Trophoblast cell (in vitro differentiated cells and primary cell): ENCODE results near the gene DSTN.
"Not testable (repeated sequence)": the region's sequence is repeated elsewhere in the genome, so short reads cannot be mapped to it uniquely, and the experiment has no call there.

ENCODE experiments used
- DNase-seq, 2 donors: peaks; one replicate each; pipeline ENCODE4 v3.0.0-alpha.2; 2016
- H2AFZ ChIP-seq: 2 replicates; pipeline ENCODE4 v1.6.1; 2013; ENCODE audit warnings: low read length, moderate library complexity, mild to moderate bottlenecking; ENCODE audit not compliant: insufficient read depth, poor library complexity
- H2AK5ac ChIP-seq: 2 replicates; pipeline ENCODE4 v1.6.1; 2013; ENCODE audit warnings: mild to moderate bottlenecking, low read length
- H2BK120ac ChIP-seq: 2 replicates; pipeline ENCODE4 v1.6.1; 2013; ENCODE audit warnings: low read length, mild to moderate bottlenecking, moderate library complexity; ENCODE audit not compliant: insufficient read depth, poor library complexity
- H2BK12ac ChIP-seq: 2 replicates; pipeline ENCODE4 v1.6.1; 2013; ENCODE audit warnings: mild to moderate bottlenecking, low read length, moderate library complexity
- H2BK5ac ChIP-seq: 2 replicates; pipeline ENCODE4 v1.6.1; 2013; ENCODE audit warnings: low read length, low read depth, moderate library complexity, mild to moderate bottlenecking; ENCODE audit not compliant: poor library complexity
- H3K14ac ChIP-seq: 2 replicates; pipeline ENCODE4 v1.6.1; 2013; ENCODE audit warnings: mild to moderate bottlenecking, low read length
- H3K18ac ChIP-seq: 2 replicates; pipeline ENCODE4 v1.6.1; 2013; ENCODE audit warnings: mild to moderate bottlenecking, low read length
- H3K23ac ChIP-seq: 2 replicates; pipeline ENCODE4 v1.6.1; 2013; ENCODE audit warnings: low read length
- H3K27ac ChIP-seq: 2 replicates; pipeline ENCODE4 v1.5.1; 2013; ENCODE audit warnings: low read depth, mild to moderate bottlenecking, inconsistent platforms, low read length, moderate library complexity
- H3K27me3 ChIP-seq: 2 replicates; pipeline ENCODE4 v1.6.1; 2013; ENCODE audit warnings: inconsistent platforms, mild to moderate bottlenecking, low read length, moderate library complexity; ENCODE audit not compliant: insufficient read depth
- H3K36me3 ChIP-seq, 2 experiments: 1 replicate in 1 of 2; 2 replicates in 1 of 2; pipeline ENCODE4 v1.6.1; 2013; ENCODE audit warnings: low read length in 2 of 2, mild to moderate bottlenecking in 2 of 2, moderate library complexity in 1 of 2; ENCODE audit not compliant: insufficient read depth in 2 of 2, control insufficient read depth in 1 of 2
- H3K4ac ChIP-seq: 2 replicates; pipeline ENCODE4 v1.6.1; 2013; ENCODE audit warnings: low read depth, mild to moderate bottlenecking, low read length, moderate library complexity
- H3K4me1 ChIP-seq, 2 experiments: 1 replicate in 1 of 2; 2 replicates in 1 of 2; pipeline ENCODE4 v1.6.1; 2013; ENCODE audit warnings: low read length in 2 of 2, mild to moderate bottlenecking in 2 of 2, moderate library complexity in 1 of 2; ENCODE audit not compliant: insufficient read depth in 2 of 2, control insufficient read depth in 1 of 2
- H3K4me2 ChIP-seq: 2 replicates; pipeline ENCODE4 v1.6.1; 2013; ENCODE audit warnings: inconsistent platforms, mild to moderate bottlenecking, low read length, moderate library complexity
- H3K4me3 ChIP-seq: 2 replicates; pipeline ENCODE4 v1.5.1; 2013; ENCODE audit warnings: mild to moderate bottlenecking, low read depth, low read length, inconsistent platforms
- H3K79me1 ChIP-seq: one replicate; pipeline ENCODE4 v1.6.1; 2013; ENCODE audit warnings: low read length
- H3K79me2 ChIP-seq: 2 replicates; pipeline ENCODE4 v1.6.1; 2013; ENCODE audit warnings: low read length, mild to moderate bottlenecking; ENCODE audit not compliant: control insufficient read depth, insufficient read depth, poor library complexity
- H3K9ac ChIP-seq: 2 replicates; pipeline ENCODE4 v1.6.1; 2013; ENCODE audit warnings: mild to moderate bottlenecking, low read length
- H3K9me3 ChIP-seq: 2 replicates; pipeline ENCODE4 v1.6.1; 2013; ENCODE audit warnings: low read depth, mild to moderate bottlenecking, control low read depth, inconsistent platforms, low read length; ENCODE audit not compliant: insufficient read depth
- H4K12ac ChIP-seq: 2 replicates; pipeline ENCODE4 v1.6.1; 2013; ENCODE audit warnings: low read depth, mild to moderate bottlenecking, low read length, moderate library complexity
- H4K8ac ChIP-seq: 2 replicates; pipeline ENCODE4 v1.6.1; 2013; ENCODE audit warnings: low read depth, mild to moderate bottlenecking, low read length, moderate library complexity
- H4K91ac ChIP-seq: one replicate; pipeline ENCODE4 v1.6.1; 2013; ENCODE audit warnings: low read depth, mild to moderate bottlenecking, low read length, moderate library complexity
- WGBS: extraction: QIAGEN DNeasy Blood & Tissue Kit; methylation state at CpG from one replicate; pipeline ENCODE4 v1.1.7; 2013; ENCODE audit warnings: missing lambda C conversion rate; ENCODE audit not compliant: insufficient read length, insufficient coverage; ENCODE audit errors: extremely low coverage; 5-methylcytosine and 5-hydroxymethylcytosine counted together

DSTN gene

GRCh38 chr20:17659344-17659743 is 89.5 kb downstream of the DSTN start:
- H3K79me1 ChIP-seq = not testable (repeated sequence)

More at GRCh38 chr20:17659344-17659743, 89.5 kb downstream of the DSTN start:
- H3K27ac ChIP-seq, DNase-seq, H4K8ac ChIP-seq, H3K9me3 ChIP-seq, H3K4me2 ChIP-seq, H2BK12ac ChIP-seq, H2BK120ac ChIP-seq, H4K12ac ChIP-seq, H2BK5ac ChIP-seq, H3K4ac ChIP-seq, H3K4me1 ChIP-seq, H3K4me3 ChIP-seq, H3K79me2 ChIP-seq, H3K27me3 ChIP-seq, H4K91ac ChIP-seq, H2AK5ac ChIP-seq, H3K23ac ChIP-seq, H2AFZ ChIP-seq, H3K18ac ChIP-seq, H3K14ac ChIP-seq, H3K9ac ChIP-seq: not testable (repeated sequence)
- WGBS = no CpG with 5 or more reads among the region's 7 CpGs
- peaks cover 42 to 47% of the 10 kb centered on the region in 2 experiments for H3K36me3 ChIP-seq
